Uterus (tissue), 2 donors: ENCODE measurements around the gene ATF2.

ENCODE experiments used
- CTCF ChIP-seq, 4 experiments: fragments of 200-600 bp in 2 of 4; fragments of 450-650 bp in 2 of 4; sonication (generic) in 2 of 4; IDR thresholded peaks; one replicate each; pipeline ENCODE4 v1.5.1; 2016 to 2019; ENCODE audit warnings: antibody characterized with exemption in 4 of 4, mild to moderate bottlenecking in 2 of 4, moderate library complexity in 1 of 4
- POLR2A ChIP-seq, 2 donors: fragments of 450-650 bp; IDR thresholded peaks; one replicate each; pipeline ENCODE4 v1.6.1; 2016; ENCODE audit warnings: antibody characterized with exemption in 2 of 2, mild to moderate bottlenecking in 1 of 2, moderate library complexity in 1 of 2

- TF ChIP-seq POLR2A (IDR thresholded peaks at IDR 0.05) (no peak), CTCF (IDR thresholded peaks at IDR 0.05) (no peak)
These were observed 145.1 kb downstream of the ATF2 start for GRCh38 chr2:175022923-175023322.
